Measurements from ENCODE around the gene OR10G3.
"Not testable (repeated sequence)": the region's sequence is repeated elsewhere in the genome, so short reads cannot be mapped to it uniquely, and the experiment has no call there.

OR10G3 gene

DNA sequence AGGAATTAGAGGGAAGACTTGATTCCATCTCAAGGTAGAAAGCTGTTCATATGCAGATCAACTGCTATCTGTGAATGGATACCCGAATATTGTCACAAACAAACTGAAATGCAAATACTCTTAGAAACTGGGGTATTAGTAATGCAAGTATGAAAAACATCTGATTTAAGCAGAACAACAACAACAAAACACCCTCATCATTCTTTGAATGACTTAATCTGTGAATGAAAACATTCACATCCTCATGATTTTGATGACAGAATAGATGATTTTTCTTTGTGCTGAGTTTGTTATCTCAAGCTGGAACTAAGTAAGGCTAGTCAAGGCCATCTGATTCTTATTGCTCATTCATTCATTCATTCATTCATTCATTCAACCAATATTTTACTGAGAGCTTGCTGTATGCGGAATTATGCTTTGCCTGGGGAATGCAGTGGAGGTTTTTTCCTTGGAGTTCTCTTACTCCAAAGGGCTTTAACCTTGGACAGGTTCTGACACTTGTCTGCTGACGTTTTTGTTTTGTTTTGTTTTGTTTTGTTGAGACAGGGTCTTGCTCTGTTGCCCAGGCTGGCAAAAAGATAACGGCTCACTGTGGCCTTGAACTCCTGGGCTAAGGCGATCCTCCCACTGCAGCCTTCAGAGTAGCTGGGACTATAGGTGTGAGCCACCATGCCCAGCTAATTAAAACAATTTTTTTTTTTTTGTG, 23.3 kb downstream of the OR10G3 start:
- Histone ChIP-seq H3K27ac (ENCODE audit: poor library complexity, severe bottlenecking) (no peak overlapping the region), H3K27me3 (ENCODE audit: insufficient read depth, poor library complexity, severe bottlenecking) (no peaks in the 10 kb centered on the region), H3K9me3 (ENCODE audit: severe bottlenecking) (no peaks in the 10 kb centered on the region), H3K4me3 (ENCODE audit: severe bottlenecking) (no peak overlapping the region), H3K4me1 (ENCODE audit: insufficient read depth, poor library complexity, severe bottlenecking) (peaks cover 3% of the 10 kb centered on the region), H3K36me3 (ENCODE audit: low read depth) (no peaks in the 10 kb centered on the region)
- no peak for ATAC-seq (ENCODE audit: low read depth)
- TF ChIP-seq, protein P1, sequence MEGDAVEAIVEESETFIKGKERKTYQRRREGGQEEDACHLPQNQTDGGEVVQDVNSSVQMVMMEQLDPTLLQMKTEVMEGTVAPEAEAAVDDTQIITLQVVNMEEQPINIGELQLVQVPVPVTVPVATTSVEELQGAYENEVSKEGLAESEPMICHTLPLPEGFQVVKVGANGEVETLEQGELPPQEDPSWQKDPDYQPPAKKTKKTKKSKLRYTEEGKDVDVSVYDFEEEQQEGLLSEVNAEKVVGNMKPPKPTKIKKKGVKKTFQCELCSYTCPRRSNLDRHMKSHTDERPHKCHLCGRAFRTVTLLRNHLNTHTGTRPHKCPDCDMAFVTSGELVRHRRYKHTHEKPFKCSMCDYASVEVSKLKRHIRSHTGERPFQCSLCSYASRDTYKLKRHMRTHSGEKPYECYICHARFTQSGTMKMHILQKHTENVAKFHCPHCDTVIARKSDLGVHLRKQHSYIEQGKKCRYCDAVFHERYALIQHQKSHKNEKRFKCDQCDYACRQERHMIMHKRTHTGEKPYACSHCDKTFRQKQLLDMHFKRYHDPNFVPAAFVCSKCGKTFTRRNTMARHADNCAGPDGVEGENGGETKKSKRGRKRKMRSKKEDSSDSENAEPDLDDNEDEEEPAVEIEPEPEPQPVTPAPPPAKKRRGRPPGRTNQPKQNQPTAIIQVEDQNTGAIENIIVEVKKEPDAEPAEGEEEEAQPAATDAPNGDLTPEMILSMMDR (IDR thresholded peaks at IDR 0.05; ENCODE audit: poor library complexity, severe bottlenecking), result no peak
- DNase-seq (ENCODE audit: low spot score), result no peak

DNA sequence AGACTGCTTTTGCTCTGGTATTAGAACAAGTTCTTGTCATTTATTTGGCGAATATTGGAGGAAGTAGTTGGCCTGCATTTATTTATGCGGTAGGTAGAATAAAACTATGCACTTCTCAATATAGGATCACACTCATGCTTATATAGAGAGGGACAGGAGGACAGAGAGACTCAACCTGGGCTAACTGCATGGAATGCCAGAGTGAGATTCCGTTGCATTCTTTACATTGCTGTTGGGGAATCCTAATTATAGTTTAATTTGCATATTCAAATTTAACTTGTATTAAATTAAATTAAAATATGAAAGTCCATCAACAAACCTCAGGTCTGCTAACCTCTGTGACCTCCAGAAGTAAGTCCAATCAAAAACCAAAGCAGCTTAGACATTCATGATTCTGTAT, 26.6 kb downstream of the OR10G3 start:
- Histone ChIP-seq H3K9me3 (ENCODE audit: severe bottlenecking) (no peaks in the 10 kb centered on the region), H3K4me3 (ENCODE audit: severe bottlenecking) (no peak overlapping the region), H3K27ac (ENCODE audit: poor library complexity, severe bottlenecking) (no peak overlapping the region), H3K27me3 (ENCODE audit: insufficient read depth, poor library complexity, severe bottlenecking) (no peaks in the 10 kb centered on the region), H3K4me1 (ENCODE audit: insufficient read depth, poor library complexity, severe bottlenecking) (peaks cover 3% of the 10 kb centered on the region), H3K36me3 (ENCODE audit: low read depth) (no peaks in the 10 kb centered on the region)
- DNase-seq (ENCODE audit: low spot score), result no peak
- TF ChIP-seq, protein P1 (IDR thresholded peaks at IDR 0.05; ENCODE audit: poor library complexity, severe bottlenecking), result no peak
- ATAC-seq (ENCODE audit: low read depth), result no peak

DNA sequence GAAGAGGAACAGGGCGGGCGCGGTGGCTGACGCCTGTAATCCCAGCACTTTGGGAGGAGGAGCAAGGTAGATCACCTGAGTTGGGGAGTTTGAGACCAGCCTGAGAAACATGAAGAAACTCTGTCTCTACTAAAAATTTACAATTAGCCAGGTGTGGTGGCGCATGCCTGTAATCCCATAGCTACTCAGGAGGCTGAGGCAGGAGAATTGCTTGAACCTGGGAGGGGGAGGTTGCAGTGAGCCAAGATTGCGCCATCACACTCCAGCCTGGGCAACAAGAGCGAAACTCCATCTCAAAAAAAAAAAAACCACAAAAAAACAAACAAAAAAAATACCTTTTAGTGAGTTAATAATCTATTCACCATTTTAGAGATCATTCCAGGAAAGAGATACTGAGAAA, 35.3 kb downstream of the OR10G3 start:
- not testable (repeated sequence) for ATAC-seq (ENCODE audit: low read depth); H3K4me3 ChIP-seq (ENCODE audit: severe bottlenecking); H3K9me3 ChIP-seq (ENCODE audit: severe bottlenecking); H3K4me1 ChIP-seq (ENCODE audit: insufficient read depth, poor library complexity, severe bottlenecking); H3K27me3 ChIP-seq (ENCODE audit: insufficient read depth, poor library complexity, severe bottlenecking); H3K27ac ChIP-seq (ENCODE audit: poor library complexity, severe bottlenecking); DNase-seq (ENCODE audit: low spot score); H3K36me3 ChIP-seq (ENCODE audit: low read depth)

DNA sequence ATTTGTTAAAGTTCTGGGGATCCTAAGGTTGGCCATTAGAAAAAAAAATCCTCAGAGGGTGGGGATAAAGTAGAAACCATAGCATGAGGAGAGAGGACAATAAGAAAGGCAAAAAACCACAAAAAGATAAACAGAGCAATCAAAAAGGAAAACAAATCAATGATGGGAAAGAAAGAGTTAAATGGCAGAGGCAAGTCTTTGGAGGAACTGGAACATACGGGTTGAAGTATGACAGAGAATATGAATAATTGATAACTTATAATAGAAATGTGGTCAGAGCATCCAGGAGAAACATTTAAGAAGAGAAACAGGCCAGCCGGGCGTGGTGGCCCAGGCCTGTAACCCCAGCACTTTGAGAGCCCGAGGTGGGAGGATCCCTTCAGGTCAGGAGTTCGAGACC, 35.9 kb downstream of the OR10G3 start:
- Histone ChIP-seq H3K27me3 (ENCODE audit: insufficient read depth, poor library complexity, severe bottlenecking) (no peaks in the 10 kb centered on the region), H3K27ac (ENCODE audit: poor library complexity, severe bottlenecking) (no peak overlapping the region), H3K4me1 (ENCODE audit: insufficient read depth, poor library complexity, severe bottlenecking) (no peaks in the 10 kb centered on the region), H3K9me3 (ENCODE audit: severe bottlenecking) (no peaks in the 10 kb centered on the region), H3K36me3 (ENCODE audit: low read depth) (no peaks in the 10 kb centered on the region), H3K4me3 (ENCODE audit: severe bottlenecking) (no peak overlapping the region)
- DNase-seq (ENCODE audit: low spot score) (no peak), ATAC-seq (ENCODE audit: low read depth) (no peak)
- TF ChIP-seq, protein P1 (IDR thresholded peaks at IDR 0.05; ENCODE audit: poor library complexity, severe bottlenecking), result no peak

DNA sequence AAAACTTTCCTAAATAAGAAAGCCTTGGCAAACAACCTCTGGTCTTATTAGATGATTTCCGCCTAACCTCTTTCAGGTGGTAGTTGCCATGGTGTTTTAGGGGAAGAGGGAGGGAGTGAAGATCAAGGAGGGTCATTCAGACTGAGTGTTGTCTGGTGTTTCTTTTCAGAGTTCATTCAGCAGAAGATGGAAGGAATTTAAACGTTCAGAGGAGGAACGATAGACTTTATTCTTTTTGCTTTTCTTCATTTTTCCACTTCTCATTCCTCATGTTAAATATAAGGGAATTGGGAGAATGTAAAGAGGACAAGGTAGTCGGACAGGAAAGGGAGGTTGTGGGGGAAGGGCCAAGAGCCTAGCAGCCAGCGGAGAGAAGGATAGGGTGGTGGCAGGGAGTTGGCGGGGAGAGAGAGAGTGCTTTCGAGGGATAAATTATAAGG, 36.3 kb downstream of the OR10G3 start:
- DNase-seq (ENCODE audit: low spot score) (no peak), ATAC-seq (ENCODE audit: low read depth) (no peak)
- Histone ChIP-seq H3K27me3 (ENCODE audit: insufficient read depth, poor library complexity, severe bottlenecking) (no peaks in the 10 kb centered on the region), H3K9me3 (ENCODE audit: severe bottlenecking) (no peaks in the 10 kb centered on the region), H3K4me3 (ENCODE audit: severe bottlenecking) (no peak overlapping the region), H3K27ac (ENCODE audit: poor library complexity, severe bottlenecking) (no peak overlapping the region), H3K36me3 (ENCODE audit: low read depth) (no peaks in the 10 kb centered on the region), H3K4me1 (ENCODE audit: insufficient read depth, poor library complexity, severe bottlenecking) (no peaks in the 10 kb centered on the region)
- TF ChIP-seq, protein P1 (IDR thresholded peaks at IDR 0.05; ENCODE audit: poor library complexity, severe bottlenecking), result no peak

Measured in RWPE2 (cell line).